Activated CD4-positive, alpha-beta T cell treated with anti-CD3 and anti-CD28 coated beads, Interleukin-2, amount 50 U/mL, for 16 hours (primary cell): Measurements from ENCODE around the gene NOP56.
A peak's percentile ranks its signal among the peaks of the same experiment; 100 is the strongest.

Source experiments
- DNase-seq: peaks from one replicate; pipeline ENCODE4 v3.0.0-alpha.2; 2020

Gene NOP56

GRCh38 chr20:2651772-2652723 lies at the start of gene NOP56:
Gene NOP56 (plus strand): TSS chr20:2652632. CDS start chr20:2652661, 29 bp downstream.
- peak; percentile 96 for DNase-seq

GRCh38 chr20:2602746-2603145 lies 49.7 kb upstream of the NOP56 start:
- no peak for DNase-seq

- no peak for DNase-seq
Observed at GRCh38 chr20:2603816-2604505, 48.5 kb upstream of the NOP56 start.

GRCh38 chr20:2604506-2604835 lies 48.0 kb upstream of the NOP56 start:
- DNase-seq, result no peak

GRCh38 chr20:2606507-2607006 lies 45.9 kb upstream of the NOP56 start:
- no peak for DNase-seq

GRCh38 chr20:2610326-2610725 lies 42.1 kb upstream of the NOP56 start:
- DNase-seq, result no peak

GRCh38 chr20:2610941-2611720 lies 41.3 kb upstream of the NOP56 start:
- no peak for DNase-seq

GRCh38 chr20:2612073-2612472 lies 40.4 kb upstream of the NOP56 start:
- DNase-seq, result no peak

GRCh38 chr20:2616634-2617033 lies 35.8 kb upstream of the NOP56 start:
- DNase-seq, result no peak

GRCh38 chr20:2617099-2617714 lies 35.2 kb upstream of the NOP56 start:
- DNase-seq, result no peak

- no peak for DNase-seq
Observed at GRCh38 chr20:2618815-2619214, 33.6 kb upstream of the NOP56 start.

- DNase-seq, result no peak
Observed at GRCh38 chr20:2619337-2619736, 33.1 kb upstream of the NOP56 start.

- DNase-seq, result no peak
Observed at GRCh38 chr20:2619961-2620595, 32.4 kb upstream of the NOP56 start.

- DNase-seq, result no peak
Observed at GRCh38 chr20:2624190-2624589, 28.2 kb upstream of the NOP56 start.

- DNase-seq, result no peak
Observed at GRCh38 chr20:2625062-2625461, 27.4 kb upstream of the NOP56 start.

- no peak for DNase-seq
Observed at GRCh38 chr20:2626853-2627541, 25.4 kb upstream of the NOP56 start.

- no peak for DNase-seq
Observed at GRCh38 chr20:2631228-2631627, 21.2 kb upstream of the NOP56 start.

- DNase-seq, result no peak
Observed at GRCh38 chr20:2633381-2633780, 19.1 kb upstream of the NOP56 start.

- DNase-seq, result no peak
Observed at GRCh38 chr20:2637246-2637645, 15.2 kb upstream of the NOP56 start.

GRCh38 chr20:2640260-2640659 lies 12.2 kb upstream of the NOP56 start:
- DNase-seq, result no peak

- DNase-seq, result no peak
Observed at GRCh38 chr20:2640899-2641298, 11.5 kb upstream of the NOP56 start.

GRCh38 chr20:2643708-2644107 lies 8.7 kb upstream of the NOP56 start:
- DNase-seq, result no peak
